ENCODE results near the gene BCR. TPM values are rescaled to one million over a fixed set of nuclear protein-coding genes. Genes with fewer than 3 reads are reported as not detected.

BCR gene
- total RNA-seq, 1 donor from 2014 or later = 78.3 TPM

- Histone ChIP-seq H3K36me3 (peaks cover 49% of the 10 kb centered on the region), H3K4me3 (no peak overlapping the region), H3K27me3 (no peaks in the 10 kb centered on the region), H3K27ac (no peak overlapping the region), H3K4me1 (peaks cover 14% of the 10 kb centered on the region), H3K9me3 (no peaks in the 10 kb centered on the region)
- ATAC-seq (no peak), DNase-seq (no peak)
- TF ChIP-seq, protein P1, sequence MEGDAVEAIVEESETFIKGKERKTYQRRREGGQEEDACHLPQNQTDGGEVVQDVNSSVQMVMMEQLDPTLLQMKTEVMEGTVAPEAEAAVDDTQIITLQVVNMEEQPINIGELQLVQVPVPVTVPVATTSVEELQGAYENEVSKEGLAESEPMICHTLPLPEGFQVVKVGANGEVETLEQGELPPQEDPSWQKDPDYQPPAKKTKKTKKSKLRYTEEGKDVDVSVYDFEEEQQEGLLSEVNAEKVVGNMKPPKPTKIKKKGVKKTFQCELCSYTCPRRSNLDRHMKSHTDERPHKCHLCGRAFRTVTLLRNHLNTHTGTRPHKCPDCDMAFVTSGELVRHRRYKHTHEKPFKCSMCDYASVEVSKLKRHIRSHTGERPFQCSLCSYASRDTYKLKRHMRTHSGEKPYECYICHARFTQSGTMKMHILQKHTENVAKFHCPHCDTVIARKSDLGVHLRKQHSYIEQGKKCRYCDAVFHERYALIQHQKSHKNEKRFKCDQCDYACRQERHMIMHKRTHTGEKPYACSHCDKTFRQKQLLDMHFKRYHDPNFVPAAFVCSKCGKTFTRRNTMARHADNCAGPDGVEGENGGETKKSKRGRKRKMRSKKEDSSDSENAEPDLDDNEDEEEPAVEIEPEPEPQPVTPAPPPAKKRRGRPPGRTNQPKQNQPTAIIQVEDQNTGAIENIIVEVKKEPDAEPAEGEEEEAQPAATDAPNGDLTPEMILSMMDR (IDR thresholded peaks at IDR 0.05) = no peak
- intact Hi-C loops (cut with DNase I) = no loop called here
Measured at GRCh38 chr22:23301591-23301990, 121.3 kb downstream of the BCR start.

GRCh38 chr22:23302171-23303002, 122.1 kb downstream of the BCR start:
- Histone ChIP-seq H3K27ac (no peak overlapping the region), H3K36me3 (peaks cover 41% of the 10 kb centered on the region)
- no peak for DNase-seq

GRCh38 chr22:23305321-23305910, 125.1 kb downstream of the BCR start:
- Histone ChIP-seq H3K4me3 (peak overlapping the region; percentile 23), H3K36me3 (peaks cover 18% of the 10 kb centered on the region), H3K27ac (peak overlapping the region; percentile 90), H3K9me3 (no peaks in the 10 kb centered on the region), H3K27me3 (no peaks in the 10 kb centered on the region), H3K4me1 (peaks cover 16% of the 10 kb centered on the region)
- TF ChIP-seq, protein P1 (IDR thresholded peaks at IDR 0.05) = no peak
- ATAC-seq (peak; percentile 48), DNase-seq (peak; percentile 61)
- intact Hi-C loops (cut with DNase I) = no loop called here

More at GRCh38 chr22:23302171-23303002, 122.1 kb downstream of the BCR start:
- Histone ChIP-seq H3K4me3 (no peak overlapping the region), H3K4me1 (peaks cover 16% of the 10 kb centered on the region), H3K9me3 (no peaks in the 10 kb centered on the region), H3K27me3 (no peaks in the 10 kb centered on the region)
- no peak for ATAC-seq
- intact Hi-C loops (cut with DNase I) = no loop called here
- TF ChIP-seq, protein P1 (IDR thresholded peaks at IDR 0.05) = no peak

DNA sequence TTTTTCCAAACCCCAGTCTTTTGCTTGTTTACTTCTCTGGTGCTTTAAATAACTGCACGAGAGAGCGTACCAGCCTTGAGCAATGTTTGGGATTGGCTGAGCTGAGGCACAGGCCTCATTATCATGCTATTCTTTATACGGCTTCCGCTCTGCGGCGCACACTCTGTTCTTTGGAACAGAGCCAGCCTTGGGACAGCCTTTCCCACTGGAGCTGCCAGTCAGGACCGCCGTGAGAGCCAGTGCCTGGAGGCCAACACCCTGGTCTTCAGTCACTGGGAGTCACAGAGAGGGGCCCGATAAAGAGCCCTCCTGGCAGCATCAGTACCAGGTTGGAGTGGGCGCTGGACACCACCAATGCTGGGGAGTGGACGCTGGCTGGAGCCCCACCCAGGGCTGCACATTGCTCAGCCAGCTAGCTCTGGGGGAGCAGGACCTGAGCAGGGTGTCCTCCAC, 125.6 kb downstream of the BCR start:
- intact Hi-C loops (cut with DNase I) = no loop called here
- peak overlapping the region; percentile 23 for H3K4me3 ChIP-seq

GRCh38 chr22:23306438-23306921, 126.2 kb downstream of the BCR start:
- H3K4me3 ChIP-seq = no peak overlapping the region
- no peaks in the 10 kb centered on the region for H3K9me3 ChIP-seq
- peak; percentile 54 for DNase-seq
- H3K27ac ChIP-seq = peak overlapping the region; percentile 90
- H3K36me3 ChIP-seq = peaks cover 13% of the 10 kb centered on the region
- TF ChIP-seq, protein P1 (IDR thresholded peaks at IDR 0.05) = no peak
- H3K4me1 ChIP-seq = peaks cover 16% of the 10 kb centered on the region
- no peaks in the 10 kb centered on the region for H3K27me3 ChIP-seq
- ATAC-seq = peak; percentile 5
- intact Hi-C loops (cut with DNase I) = no loop called here

More for the DNA sequence above, 125.6 kb downstream of the BCR start:
- no peaks in the 10 kb centered on the region for H3K27me3 ChIP-seq
- peaks cover 17% of the 10 kb centered on the region for H3K36me3 ChIP-seq
- ATAC-seq = peak; percentile 64
- peaks cover 16% of the 10 kb centered on the region for H3K4me1 ChIP-seq
- DNase-seq = peak; percentile 70
- H3K9me3 ChIP-seq = no peaks in the 10 kb centered on the region
- peak overlapping the region; percentile 90 for H3K27ac ChIP-seq
- TF ChIP-seq, protein P1 (IDR thresholded peaks at IDR 0.05) = no peak

Data from upper lobe of right lung (tissue), 1 donor.